ENCODE results near the gene ARID5B.

ARID5B gene

GRCh38 chr10:61897671-61898434 is 3.6 kb upstream of the ARID5B start:
- Histone ChIP-seq H2BK5ac (ENCODE audit: low read depth, low read length, poor library complexity) (no peak overlapping the region), H3K18ac (ENCODE audit: low read length) (no peak overlapping the region), H3K9me3 (ENCODE audit: insufficient read depth, low read depth, low read length) (no peaks in the 10 kb centered on the region), H3K4ac (ENCODE audit: low read depth, low read length) (no peak overlapping the region), H3K4me3 (ENCODE audit: low read depth, low read length) (no peak overlapping the region), H3K36me3 (ENCODE audit: control insufficient read depth in 1 of 2, insufficient read depth in 2 of 2, low read length in 2 of 2) (no peaks in the 10 kb centered on the region), H2AFZ (ENCODE audit: insufficient read depth, low read length, poor library complexity) (peak overlapping the region; percentile 87), H4K12ac (ENCODE audit: low read depth, low read length) (no peak overlapping the region), H3K27ac (ENCODE audit: low read depth, low read length) (no peak overlapping the region), H3K14ac (ENCODE audit: low read length) (no peak overlapping the region), H3K23ac (ENCODE audit: low read length) (no peak overlapping the region), H3K4me1 (ENCODE audit: control insufficient read depth in 1 of 2, insufficient read depth in 2 of 2, low read length in 2 of 2) (peaks cover 4% of the 10 kb centered on the region in 2 experiments), H3K4me2 (ENCODE audit: low read length) (peak overlapping the region; percentile 71), H2BK12ac (ENCODE audit: low read length) (peak overlapping the region; percentile 66), H4K8ac (ENCODE audit: low read depth, low read length) (peak overlapping the region; percentile 93), H4K91ac (ENCODE audit: low read depth, low read length) (peak overlapping the region; percentile 90), H3K79me2 (ENCODE audit: control insufficient read depth, insufficient read depth, low read length, poor library complexity) (peaks cover 2% of the 10 kb centered on the region), H3K9ac (ENCODE audit: low read length) (no peak overlapping the region), H2AK5ac (ENCODE audit: low read length) (no peak overlapping the region), H2BK120ac (ENCODE audit: insufficient read depth, low read length, poor library complexity) (peak overlapping the region; percentile 87), H3K79me1 (ENCODE audit: low read length) (peaks cover 13% of the 10 kb centered on the region), H3K27me3 (ENCODE audit: insufficient read depth, low read length) (no peaks in the 10 kb centered on the region)
- DNase-seq, result peak; percentile 14 to 50
- no CpG with 5 or more reads among the region's 10 CpGs for WGBS (ENCODE audit: extremely low coverage, insufficient coverage, insufficient read length)

- H3K79me2 ChIP-seq (ENCODE audit: control insufficient read depth, insufficient read depth, low read length, poor library complexity), result peaks cover 4% of the 10 kb centered on the region
- H3K27ac ChIP-seq (ENCODE audit: low read depth, low read length), result no peak overlapping the region
- WGBS (ENCODE audit: extremely low coverage, insufficient coverage, insufficient read length), result no CpG with 5 or more reads among the region's 2 CpGs
- H3K9ac ChIP-seq (ENCODE audit: low read length), result no peak overlapping the region
- peaks cover 4% of the 10 kb centered on the region in 2 experiments for H3K4me1 ChIP-seq (ENCODE audit: control insufficient read depth in 1 of 2, insufficient read depth in 2 of 2, low read length in 2 of 2)
- no peak overlapping the region for H3K18ac ChIP-seq (ENCODE audit: low read length)
- H3K4me2 ChIP-seq (ENCODE audit: low read length), result no peak overlapping the region
- no peak overlapping the region for H4K12ac ChIP-seq (ENCODE audit: low read depth, low read length)
- no peak overlapping the region for H3K23ac ChIP-seq (ENCODE audit: low read length)
- no peak overlapping the region for H2BK12ac ChIP-seq (ENCODE audit: low read length)
- no peak overlapping the region for H3K14ac ChIP-seq (ENCODE audit: low read length)
- H3K9me3 ChIP-seq (ENCODE audit: insufficient read depth, low read depth, low read length), result no peaks in the 10 kb centered on the region
- no peak overlapping the region for H2BK5ac ChIP-seq (ENCODE audit: low read depth, low read length, poor library complexity)
- H3K79me1 ChIP-seq (ENCODE audit: low read length), result peaks cover 16% of the 10 kb centered on the region
- H2AFZ ChIP-seq (ENCODE audit: insufficient read depth, low read length, poor library complexity), result no peak overlapping the region
- H4K91ac ChIP-seq (ENCODE audit: low read depth, low read length), result no peak overlapping the region
- H3K36me3 ChIP-seq (ENCODE audit: control insufficient read depth in 1 of 2, insufficient read depth in 2 of 2, low read length in 2 of 2), result no peaks in the 10 kb centered on the region
- H3K4me3 ChIP-seq (ENCODE audit: low read depth, low read length), result no peak overlapping the region
- H4K8ac ChIP-seq (ENCODE audit: low read depth, low read length), result no peak overlapping the region
- H3K4ac ChIP-seq (ENCODE audit: low read depth, low read length), result no peak overlapping the region
- no peaks in the 10 kb centered on the region for H3K27me3 ChIP-seq (ENCODE audit: insufficient read depth, low read length)
- H2BK120ac ChIP-seq (ENCODE audit: insufficient read depth, low read length, poor library complexity), result no peak overlapping the region
- H2AK5ac ChIP-seq (ENCODE audit: low read length), result no peak overlapping the region
- no peak for DNase-seq
Measured at GRCh38 chr10:61898435-61898778, 3.1 kb upstream of the ARID5B start.

- peaks cover 4% of the 10 kb centered on the region for H3K79me2 ChIP-seq (ENCODE audit: control insufficient read depth, insufficient read depth, low read length, poor library complexity)
- no peak overlapping the region for H3K4ac ChIP-seq (ENCODE audit: low read depth, low read length)
- no peak overlapping the region for H2BK120ac ChIP-seq (ENCODE audit: insufficient read depth, low read length, poor library complexity)
- no peak overlapping the region for H3K4me2 ChIP-seq (ENCODE audit: low read length)
- H3K79me1 ChIP-seq (ENCODE audit: low read length), result peaks cover 19% of the 10 kb centered on the region
- no peak overlapping the region for H2BK5ac ChIP-seq (ENCODE audit: low read depth, low read length, poor library complexity)
- no peak overlapping the region for H4K8ac ChIP-seq (ENCODE audit: low read depth, low read length)
- no peaks in the 10 kb centered on the region for H3K36me3 ChIP-seq (ENCODE audit: control insufficient read depth in 1 of 2, insufficient read depth in 2 of 2, low read length in 2 of 2)
- no peaks in the 10 kb centered on the region for H3K9me3 ChIP-seq (ENCODE audit: insufficient read depth, low read depth, low read length)
- no peak overlapping the region for H2BK12ac ChIP-seq (ENCODE audit: low read length)
- no CpG with 5 or more reads among the region's 7 CpGs for WGBS (ENCODE audit: extremely low coverage, insufficient coverage, insufficient read length)
- no peak overlapping the region for H3K18ac ChIP-seq (ENCODE audit: low read length)
- H2AK5ac ChIP-seq (ENCODE audit: low read length), result no peak overlapping the region
- no peak overlapping the region for H4K91ac ChIP-seq (ENCODE audit: low read depth, low read length)
- no peak overlapping the region for H2AFZ ChIP-seq (ENCODE audit: insufficient read depth, low read length, poor library complexity)
- peaks cover 4% of the 10 kb centered on the region in 2 experiments for H3K4me1 ChIP-seq (ENCODE audit: control insufficient read depth in 1 of 2, insufficient read depth in 2 of 2, low read length in 2 of 2)
- H3K9ac ChIP-seq (ENCODE audit: low read length), result no peak overlapping the region
- no peaks in the 10 kb centered on the region for H3K27me3 ChIP-seq (ENCODE audit: insufficient read depth, low read length)
- H3K27ac ChIP-seq (ENCODE audit: low read depth, low read length), result no peak overlapping the region
- H4K12ac ChIP-seq (ENCODE audit: low read depth, low read length), result no peak overlapping the region
- no peak overlapping the region for H3K14ac ChIP-seq (ENCODE audit: low read length)
- no peak overlapping the region for H3K4me3 ChIP-seq (ENCODE audit: low read depth, low read length)
- peak in 1 of 2 donors; percentile 66 for DNase-seq
- no peak overlapping the region for H3K23ac ChIP-seq (ENCODE audit: low read length)
Measured at GRCh38 chr10:61899069-61899531, 2.4 kb upstream of the ARID5B start.

GRCh38 chr10:61899663-61899996 is 1.9 kb upstream of the ARID5B start:
- Histone ChIP-seq H3K9me3 (ENCODE audit: insufficient read depth, low read depth, low read length) (no peaks in the 10 kb centered on the region), H4K12ac (ENCODE audit: low read depth, low read length) (no peak overlapping the region), H3K79me1 (ENCODE audit: low read length) (peaks cover 19% of the 10 kb centered on the region), H2BK12ac (ENCODE audit: low read length) (no peak overlapping the region), H3K14ac (ENCODE audit: low read length) (no peak overlapping the region), H3K27me3 (ENCODE audit: insufficient read depth, low read length) (no peaks in the 10 kb centered on the region), H3K23ac (ENCODE audit: low read length) (no peak overlapping the region), H4K8ac (ENCODE audit: low read depth, low read length) (no peak overlapping the region), H2AFZ (ENCODE audit: insufficient read depth, low read length, poor library complexity) (no peak overlapping the region), H3K27ac (ENCODE audit: low read depth, low read length) (no peak overlapping the region), H4K91ac (ENCODE audit: low read depth, low read length) (no peak overlapping the region), H3K36me3 (ENCODE audit: control insufficient read depth in 1 of 2, insufficient read depth in 2 of 2, low read length in 2 of 2) (no peaks in the 10 kb centered on the region), H3K9ac (ENCODE audit: low read length) (no peak overlapping the region), H3K79me2 (ENCODE audit: control insufficient read depth, insufficient read depth, low read length, poor library complexity) (peaks cover 4% of the 10 kb centered on the region), H3K4me3 (ENCODE audit: low read depth, low read length) (no peak overlapping the region), H2AK5ac (ENCODE audit: low read length) (no peak overlapping the region), H3K18ac (ENCODE audit: low read length) (no peak overlapping the region), H3K4ac (ENCODE audit: low read depth, low read length) (no peak overlapping the region), H2BK120ac (ENCODE audit: insufficient read depth, low read length, poor library complexity) (no peak overlapping the region), H3K4me1 (ENCODE audit: control insufficient read depth in 1 of 2, insufficient read depth in 2 of 2, low read length in 2 of 2) (peaks cover 4% of the 10 kb centered on the region in 2 experiments), H3K4me2 (ENCODE audit: low read length) (no peak overlapping the region), H2BK5ac (ENCODE audit: low read depth, low read length, poor library complexity) (no peak overlapping the region)
- WGBS (ENCODE audit: extremely low coverage, insufficient coverage, insufficient read length), result no CpG with 5 or more reads among the region's 7 CpGs
- DNase-seq, result no peak
